ENCODE results near the gene MCTP2.

MCTP2 gene

GRCh38 chr15:94346282-94346681 is 114.9 kb downstream of the MCTP2 start:
- POLR2A ChIA-PET (ENCODE audit: low non-redundant PET) = no interaction called here
- TF ChIP-seq CTCF (conservative IDR thresholded peaks at IDR 0.05; ENCODE audit: low read depth) = no peak
- H3K27ac ChIP-seq = no peak overlapping the region
- CTCF ChIA-PET = interaction anchor here (0.7 to 1.0 kb wide), 4 partner anchors 9 to 1014 kb away, joined by 3 to 4 read pairs (median 3); no protein-coding TSS in a partner anchor
- DNase-seq (ENCODE audit: low spot score) = no peak

DNA sequence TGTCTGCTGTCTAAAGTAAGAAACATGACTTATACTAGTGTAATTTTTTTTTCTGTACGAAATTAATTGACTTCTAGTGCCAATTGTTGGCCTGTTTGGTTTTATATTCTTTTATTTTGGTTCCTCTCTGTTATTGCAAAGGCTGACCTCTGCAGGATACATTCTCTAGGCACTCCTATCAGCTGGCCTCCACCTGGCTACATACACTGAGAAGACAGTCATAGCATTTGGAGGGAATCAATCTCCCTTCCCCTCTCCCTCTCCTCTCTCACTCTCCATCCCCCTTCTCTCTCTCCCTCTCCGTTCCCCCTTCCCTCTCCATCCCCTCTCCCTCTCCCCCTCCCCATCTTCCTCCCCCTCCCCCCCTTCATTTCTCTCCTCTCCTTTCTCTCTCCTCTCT is 116.7 kb downstream of the MCTP2 start:
- TF ChIP-seq CTCF (conservative IDR thresholded peaks at IDR 0.05; ENCODE audit: low read depth) = no peak
- ChIA-PET POLR2A (ENCODE audit: low non-redundant PET) (no interaction called here), CTCF (interaction anchor here (1.4 kb wide), 1 partner anchor 25 kb away, joined by 3 read pairs; no protein-coding TSS in a partner anchor)

GRCh38 chr15:94351031-94351535 is 119.7 kb downstream of the MCTP2 start:
- H3K27ac ChIP-seq = no peak overlapping the region
- no peak for DNase-seq (ENCODE audit: low spot score)
- CTCF ChIA-PET = no interaction called here
- TF ChIP-seq CTCF (conservative IDR thresholded peaks at IDR 0.05; ENCODE audit: low read depth) = no peak
- POLR2A ChIA-PET (ENCODE audit: low non-redundant PET) = no interaction called here

More for the DNA sequence above, 116.7 kb downstream of the MCTP2 start:
- H3K27ac ChIP-seq = no peak overlapping the region
- DNase-seq (ENCODE audit: low spot score) = no peak

GRCh38 chr15:94352636-94353487 is 121.5 kb downstream of the MCTP2 start:
- CTCF ChIA-PET = interaction anchor here (1.3 kb wide), 1 partner anchor 26 kb away, joined by 3 read pairs; no protein-coding TSS in a partner anchor
- no peak for TF ChIP-seq CTCF (conservative IDR thresholded peaks at IDR 0.05; ENCODE audit: low read depth)
- POLR2A ChIA-PET (ENCODE audit: low non-redundant PET) = no interaction called here

GRCh38 chr15:94353488-94353820 is 122.1 kb downstream of the MCTP2 start:
- no peak for TF ChIP-seq CTCF (conservative IDR thresholded peaks at IDR 0.05; ENCODE audit: low read depth)
- POLR2A ChIA-PET (ENCODE audit: low non-redundant PET) = no interaction called here
- no peak for DNase-seq (ENCODE audit: low spot score)
- no peak overlapping the region for H3K27ac ChIP-seq
- CTCF ChIA-PET = no interaction called here

More at GRCh38 chr15:94352636-94353487, 121.5 kb downstream of the MCTP2 start:
- DNase-seq (ENCODE audit: low spot score) = no peak
- no peak overlapping the region for H3K27ac ChIP-seq

- H3K27ac ChIP-seq = no peak overlapping the region
- no peak for TF ChIP-seq CTCF (conservative IDR thresholded peaks at IDR 0.05; ENCODE audit: low read depth)
- ChIA-PET CTCF (no interaction called here), POLR2A (ENCODE audit: low non-redundant PET) (no interaction called here)
- no peak for DNase-seq (ENCODE audit: low spot score)
These were observed 123.3 kb downstream of the MCTP2 start for GRCh38 chr15:94354655-94355054.

Data from RWPE1 (cell line).